SK-N-SH treated with all-trans-retinoic acid at 6 μM for 48 hours (cell line): ENCODE measurements around the gene ZNF12.
"Not testable (repeated sequence)": the region's sequence is repeated elsewhere in the genome, so short reads cannot be mapped to it uniquely, and the experiment has no call there.

ENCODE experiments used
- ATAC-seq: fragments of 200-7000 bp; cut with Tn5 transposase; 3 replicates; pipeline ENCODE4 v1.9.1; 2020; ENCODE audit warnings: mild to moderate bottlenecking, moderate library complexity
- ARNTL ChIP-seq: fragments of 450-650 bp; formaldehyde crosslinking; IDR thresholded peaks from 2 replicates; pipeline ENCODE4 v1.5.0; 2020; ENCODE audit warnings: low read depth, mild to moderate bottlenecking, moderate library complexity, borderline replicate concordance
- BACH2 ChIP-seq: fragments of 250-450 bp; sonication (Bioruptor Pico); IDR thresholded peaks from 2 replicates; pipeline ENCODE4 v1.9.0; 2021; ENCODE audit warnings: mild to moderate bottlenecking, borderline replicate concordance
- CSDC2 ChIP-seq: fragments of 250-450 bp; sonication (Bioruptor Pico); IDR thresholded peaks from 2 replicates; pipeline ENCODE4 v1.5.0; 2020; ENCODE audit warnings: mild to moderate bottlenecking, moderate library complexity
- ESRRG ChIP-seq: fragments of 250-450 bp; sonication (Bioruptor Pico); IDR thresholded peaks from 2 replicates; pipeline ENCODE4 v1.6.1; 2021; ENCODE audit warnings: mild to moderate bottlenecking
- GLIS3 ChIP-seq: fragments of 250-450 bp; sonication (Bioruptor Pico); IDR thresholded peaks from 2 replicates; pipeline ENCODE4 v1.5.0; 2020; ENCODE audit warnings: mild to moderate bottlenecking, moderate library complexity
- OSR1 ChIP-seq: fragments of 250-450 bp; sonication (Bioruptor Pico); IDR thresholded peaks from 2 replicates; pipeline ENCODE4 v1.8.0; 2022; ENCODE audit warnings: moderate library complexity, mild to moderate bottlenecking, inconsistent platforms
- PATZ1 ChIP-seq: fragments of 250-450 bp; sonication (Bioruptor Pico); IDR thresholded peaks from 2 replicates; pipeline ENCODE4 v1.8.0; 2020; ENCODE audit warnings: mild to moderate bottlenecking, moderate library complexity, borderline replicate concordance
- PPARA ChIP-seq: fragments of 250-450 bp; sonication (Bioruptor Pico); IDR thresholded peaks from 2 replicates; pipeline ENCODE4 v1.5.0; 2020; ENCODE audit warnings: mild to moderate bottlenecking, borderline replicate concordance
- RARB ChIP-seq: fragments of 250-450 bp; sonication (Bioruptor Pico); IDR thresholded peaks from 2 replicates; pipeline ENCODE4 v1.8.0; 2021; ENCODE audit warnings: mild to moderate bottlenecking, moderate library complexity
- SNAI2 ChIP-seq: fragments of 250-450 bp; sonication (Bioruptor Pico); IDR thresholded peaks from 2 replicates; pipeline ENCODE4 v1.5.0; 2020; ENCODE audit warnings: mild to moderate bottlenecking, moderate library complexity
- TCF4 ChIP-seq: fragments of 250-450 bp; sonication (Bioruptor Pico); IDR thresholded peaks from 2 replicates; pipeline ENCODE4 v1.8.0; 2021; ENCODE audit warnings: mild to moderate bottlenecking, moderate library complexity, borderline replicate concordance
- TOX ChIP-seq: fragments of 250-450 bp; sonication (Bioruptor Pico); IDR thresholded peaks from 2 replicates; pipeline ENCODE4 v1.8.0; 2021; ENCODE audit warnings: mild to moderate bottlenecking, moderate library complexity, borderline replicate concordance
- ZFP3 ChIP-seq: fragments of 250-450 bp; sonication (Bioruptor Pico); IDR thresholded peaks from 2 replicates; pipeline ENCODE4 v1.5.0; 2020; ENCODE audit warnings: mild to moderate bottlenecking, moderate library complexity
- ZFP30 ChIP-seq: fragments of 450-650 bp; formaldehyde crosslinking; IDR thresholded peaks from 2 replicates; pipeline ENCODE4 v1.5.0; 2022; ENCODE audit warnings: mild to moderate bottlenecking, moderate library complexity
- ZNF565 ChIP-seq: fragments of 450-650 bp; formaldehyde crosslinking; conservative IDR thresholded peaks from 2 replicates; pipeline ENCODE4 v1.5.0; 2020; ENCODE audit warnings: low read depth, mild to moderate bottlenecking, moderate library complexity
- ZNF70 ChIP-seq: fragments of 450-650 bp; formaldehyde crosslinking; IDR thresholded peaks from 2 replicates; pipeline ENCODE4 v1.5.0; 2020; ENCODE audit warnings: mild to moderate bottlenecking, moderate library complexity
- ZNF8 ChIP-seq: fragments of 450-650 bp; formaldehyde crosslinking; IDR thresholded peaks from 2 replicates; pipeline ENCODE4 v1.5.0; 2020; ENCODE audit warnings: mild to moderate bottlenecking, moderate library complexity
- TF ChIP-seq, protein P1 (sequence below): fragments of 250-450 bp; sonication (Bioruptor Pico); IDR thresholded peaks from 2 replicates; pipeline ENCODE4 v1.8.0; 2021; ENCODE audit warnings: low read depth, mild to moderate bottlenecking, moderate library complexity, borderline replicate concordance
- TF ChIP-seq, protein P2 (sequence below): fragments of 250-450 bp; sonication (Bioruptor Pico); IDR thresholded peaks from 2 replicates; pipeline ENCODE4 v1.5.0; 2020; ENCODE audit warnings: mild to moderate bottlenecking, moderate library complexity

Gene ZNF12

GRCh38 chr7:6729492-6730342 is 23.0 kb upstream of the ZNF12 start:
- TF ChIP-seq, protein P1, sequence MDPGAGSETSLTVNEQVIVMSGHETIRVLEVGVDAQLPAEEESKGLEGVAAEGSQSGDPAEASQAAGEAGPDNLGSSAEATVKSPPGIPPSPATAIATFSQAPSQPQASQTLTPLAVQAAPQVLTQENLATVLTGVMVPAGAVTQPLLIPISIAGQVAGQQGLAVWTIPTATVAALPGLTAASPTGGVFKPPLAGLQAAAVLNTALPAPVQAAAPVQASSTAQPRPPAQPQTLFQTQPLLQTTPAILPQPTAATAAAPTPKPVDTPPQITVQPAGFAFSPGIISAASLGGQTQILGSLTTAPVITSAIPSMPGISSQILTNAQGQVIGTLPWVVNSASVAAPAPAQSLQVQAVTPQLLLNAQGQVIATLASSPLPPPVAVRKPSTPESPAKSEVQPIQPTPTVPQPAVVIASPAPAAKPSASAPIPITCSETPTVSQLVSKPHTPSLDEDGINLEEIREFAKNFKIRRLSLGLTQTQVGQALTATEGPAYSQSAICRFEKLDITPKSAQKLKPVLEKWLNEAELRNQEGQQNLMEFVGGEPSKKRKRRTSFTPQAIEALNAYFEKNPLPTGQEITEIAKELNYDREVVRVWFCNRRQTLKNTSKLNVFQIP (CRISPR knock-in tag) = 0 out of 2 replicates have a peak, but pooled peaks have one; percentile 67
- peak; percentile 43; the same call in 1 of the 2 replicates for TF ChIP-seq CSDC2 (CRISPR knock-in tag)
- TF ChIP-seq, protein P2, sequence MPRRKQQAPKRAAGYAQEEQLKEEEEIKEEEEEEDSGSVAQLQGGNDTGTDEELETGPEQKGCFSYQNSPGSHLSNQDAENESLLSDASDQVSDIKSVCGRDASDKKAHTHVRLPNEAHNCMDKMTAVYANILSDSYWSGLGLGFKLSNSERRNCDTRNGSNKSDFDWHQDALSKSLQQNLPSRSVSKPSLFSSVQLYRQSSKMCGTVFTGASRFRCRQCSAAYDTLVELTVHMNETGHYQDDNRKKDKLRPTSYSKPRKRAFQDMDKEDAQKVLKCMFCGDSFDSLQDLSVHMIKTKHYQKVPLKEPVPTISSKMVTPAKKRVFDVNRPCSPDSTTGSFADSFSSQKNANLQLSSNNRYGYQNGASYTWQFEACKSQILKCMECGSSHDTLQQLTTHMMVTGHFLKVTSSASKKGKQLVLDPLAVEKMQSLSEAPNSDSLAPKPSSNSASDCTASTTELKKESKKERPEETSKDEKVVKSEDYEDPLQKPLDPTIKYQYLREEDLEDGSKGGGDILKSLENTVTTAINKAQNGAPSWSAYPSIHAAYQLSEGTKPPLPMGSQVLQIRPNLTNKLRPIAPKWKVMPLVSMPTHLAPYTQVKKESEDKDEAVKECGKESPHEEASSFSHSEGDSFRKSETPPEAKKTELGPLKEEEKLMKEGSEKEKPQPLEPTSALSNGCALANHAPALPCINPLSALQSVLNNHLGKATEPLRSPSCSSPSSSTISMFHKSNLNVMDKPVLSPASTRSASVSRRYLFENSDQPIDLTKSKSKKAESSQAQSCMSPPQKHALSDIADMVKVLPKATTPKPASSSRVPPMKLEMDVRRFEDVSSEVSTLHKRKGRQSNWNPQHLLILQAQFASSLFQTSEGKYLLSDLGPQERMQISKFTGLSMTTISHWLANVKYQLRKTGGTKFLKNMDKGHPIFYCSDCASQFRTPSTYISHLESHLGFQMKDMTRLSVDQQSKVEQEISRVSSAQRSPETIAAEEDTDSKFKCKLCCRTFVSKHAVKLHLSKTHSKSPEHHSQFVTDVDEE (CRISPR knock-in tag) = peak; percentile 44
- TF ChIP-seq ZNF8 (CRISPR knock-in tag) = no peak
- TF ChIP-seq ZFP3 (CRISPR knock-in tag) = peak; percentile 92
- TF ChIP-seq GLIS3 (CRISPR knock-in tag) = no peak
- TF ChIP-seq PATZ1 (CRISPR knock-in tag) = no peak
- ATAC-seq = peak; percentile 99

DNA sequence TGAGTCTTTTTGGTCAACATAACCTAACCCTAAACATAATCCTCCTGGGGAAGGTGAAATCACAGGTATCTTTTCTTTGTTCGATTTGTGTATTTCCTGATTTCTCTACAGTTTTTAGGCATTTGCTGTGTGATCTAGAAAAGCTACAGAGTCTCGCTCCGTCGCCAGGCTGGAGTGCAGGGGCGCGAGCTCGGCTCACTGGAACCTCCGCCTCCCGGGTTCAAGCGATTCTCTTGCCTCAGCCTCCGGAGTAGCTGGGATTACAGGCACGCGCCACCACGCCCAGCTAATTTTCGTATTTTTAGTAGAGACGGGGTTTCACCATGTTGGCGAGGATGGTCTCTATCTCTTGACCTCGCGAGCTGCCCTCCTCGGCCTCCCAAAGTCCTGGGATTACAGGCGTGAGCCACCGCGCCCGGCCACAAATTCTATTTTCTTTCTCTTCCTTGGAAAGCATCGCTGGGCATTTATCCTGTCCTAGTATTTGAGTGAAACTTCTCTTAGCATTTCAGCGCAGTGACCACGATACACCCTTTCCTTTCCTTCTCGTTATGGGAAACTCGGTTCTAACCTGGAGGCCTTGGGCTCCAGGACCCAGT is 22.2 kb upstream of the ZNF12 start:
- ATAC-seq = not testable (repeated sequence)

DNA sequence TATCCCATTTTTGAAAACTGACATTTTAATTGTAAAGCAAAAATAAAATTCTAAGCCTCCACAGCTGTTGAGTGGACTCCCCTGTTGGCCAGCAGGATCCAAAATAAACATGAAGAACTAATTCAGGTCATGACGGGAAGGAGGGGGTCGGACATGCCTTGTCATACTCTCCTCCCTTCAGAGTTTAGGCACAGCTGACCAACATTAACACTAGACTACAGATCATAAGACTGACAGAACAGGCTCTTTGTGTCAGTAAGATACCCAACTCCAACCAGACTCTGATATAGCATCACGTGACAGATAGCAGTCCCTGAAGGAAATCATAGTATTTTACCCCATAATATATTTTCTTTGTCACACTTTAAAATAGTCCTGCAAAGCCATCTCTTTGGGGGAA is 20.9 kb upstream of the ZNF12 start:
- no peak for ATAC-seq
- TF ChIP-seq TOX (CRISPR knock-in tag) = no peak

DNA sequence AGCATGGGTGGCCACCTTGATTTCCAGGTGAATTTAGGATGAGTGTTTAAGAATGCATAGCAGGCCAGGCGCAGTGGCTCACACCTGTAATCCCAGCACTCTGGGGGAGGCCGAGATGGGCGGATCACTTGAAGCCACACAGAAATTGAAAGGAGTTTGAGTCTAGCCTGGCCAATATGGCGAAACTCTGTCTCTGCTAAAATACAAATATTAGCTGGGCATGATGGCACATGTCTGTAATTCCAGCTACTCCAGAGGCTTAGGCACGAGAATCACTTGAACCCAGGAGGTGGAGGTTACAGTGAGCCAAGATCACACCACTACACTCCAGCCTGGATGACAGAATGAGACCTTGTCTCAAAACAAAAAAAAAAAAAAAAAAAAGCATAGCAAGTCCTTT is 19.6 kb upstream of the ZNF12 start:
- not testable (repeated sequence) for ATAC-seq

GRCh38 chr7:6725003-6725402 is 18.3 kb upstream of the ZNF12 start:
- ATAC-seq = no peak
- no peak for TF ChIP-seq ZNF70 (CRISPR knock-in tag)
- TF ChIP-seq ARNTL (CRISPR knock-in tag) = no peak
- no peak for TF ChIP-seq ZFP30 (CRISPR knock-in tag)
- TF ChIP-seq ZFP3 (CRISPR knock-in tag) = no peak
- no peak for TF ChIP-seq ZNF565 (CRISPR knock-in tag)
- TF ChIP-seq CSDC2 (CRISPR knock-in tag) = no peak
- TF ChIP-seq ESRRG (CRISPR knock-in tag) = no peak
- TF ChIP-seq PPARA (CRISPR knock-in tag) = no peak

- ATAC-seq = not testable (repeated sequence)
Observed at GRCh38 chr7:6724351-6724750, 17.6 kb upstream of the ZNF12 start.

- no peak for ATAC-seq
- no peak for TF ChIP-seq BACH2 (CRISPR knock-in tag)
- no peak for TF ChIP-seq TCF4 (CRISPR knock-in tag)
- no peak for TF ChIP-seq SNAI2
- TF ChIP-seq OSR1 (CRISPR knock-in tag) = no peak
- TF ChIP-seq ZNF565 (CRISPR knock-in tag) = no peak
- TF ChIP-seq, protein P1 (CRISPR knock-in tag) = no peak
- TF ChIP-seq, protein P2 (CRISPR knock-in tag) = no peak
- no peak for TF ChIP-seq ESRRG (CRISPR knock-in tag)
- TF ChIP-seq TOX (CRISPR knock-in tag) = no peak
- TF ChIP-seq PPARA (CRISPR knock-in tag) = no peak
- no peak for TF ChIP-seq RARB (CRISPR knock-in tag)
Observed at GRCh38 chr7:6718124-6718523, 11.4 kb upstream of the ZNF12 start.
